Fibroblast of skin of left biceps (primary cell): ENCODE measurements around the gene ARHGAP1.

ENCODE experiments used
- DNase-seq, 2 experiments: peaks; one replicate each; pipeline ENCODE4 v3.0.0-alpha.2; 2013; ENCODE audit warnings: low read depth in 2 of 2

The ARHGAP1 gene

DNA sequence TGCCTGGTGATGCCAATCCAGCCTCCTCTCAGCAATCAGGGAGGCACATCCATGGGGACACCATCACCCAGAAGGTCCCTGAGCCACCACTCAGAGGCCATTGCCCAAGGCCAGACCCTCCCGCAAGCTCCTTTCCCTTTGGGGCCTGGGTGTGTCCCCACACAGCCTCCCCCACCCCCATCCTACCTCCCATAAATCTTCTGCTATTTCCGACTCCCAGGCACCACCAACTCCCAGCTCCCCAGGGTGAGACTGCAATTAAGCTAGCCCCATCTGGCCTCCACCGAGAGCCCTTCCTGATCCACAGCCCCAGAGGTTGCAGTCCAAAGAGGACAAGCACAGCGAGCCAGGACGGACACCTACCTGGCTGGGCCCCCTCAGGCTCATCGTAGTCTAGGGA is 6.3 kb downstream of the ARHGAP1 start:
- DNase-seq = no peak

DNA sequence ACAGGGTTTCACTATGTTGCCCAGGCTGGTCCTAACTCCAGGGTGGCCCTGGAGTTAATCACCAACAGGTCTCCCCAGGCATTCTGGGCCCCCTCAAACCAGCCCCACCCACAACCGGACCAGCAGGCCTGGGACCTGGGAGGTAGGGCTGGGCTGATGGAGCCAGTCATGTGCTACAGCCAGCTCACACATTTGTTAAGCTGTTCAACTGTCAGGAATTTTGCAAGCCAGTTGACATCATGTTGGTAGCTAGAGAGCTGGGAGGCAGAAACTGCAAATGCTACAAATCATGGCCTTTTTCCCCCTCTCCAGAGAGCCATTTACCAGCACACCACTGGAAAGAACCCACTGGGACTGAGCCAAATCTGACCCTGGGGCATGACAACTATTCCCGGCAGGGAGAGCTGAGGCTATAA is 6.8 kb downstream of the ARHGAP1 start:
- no peak for DNase-seq

DNA sequence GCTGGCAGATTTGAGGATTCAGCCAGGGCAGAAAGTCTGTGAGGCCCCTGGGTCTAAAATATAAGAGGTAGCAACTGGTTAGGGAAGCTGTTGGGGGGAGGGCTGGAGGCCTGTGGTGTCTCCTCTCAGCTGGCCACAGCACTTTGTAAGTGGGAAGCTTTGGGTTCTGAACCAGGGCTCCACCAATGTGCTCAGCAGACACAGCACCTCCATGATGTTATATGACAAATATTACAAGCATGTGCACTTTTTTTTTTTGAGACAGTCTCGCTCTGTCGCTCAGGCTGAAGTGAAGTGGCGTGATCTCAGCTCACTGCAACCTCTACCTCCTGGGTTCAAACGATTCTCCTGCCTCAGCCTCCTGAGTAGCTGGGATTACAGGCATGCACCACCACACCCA is 8.0 kb downstream of the ARHGAP1 start:
- no peak for DNase-seq

DNA sequence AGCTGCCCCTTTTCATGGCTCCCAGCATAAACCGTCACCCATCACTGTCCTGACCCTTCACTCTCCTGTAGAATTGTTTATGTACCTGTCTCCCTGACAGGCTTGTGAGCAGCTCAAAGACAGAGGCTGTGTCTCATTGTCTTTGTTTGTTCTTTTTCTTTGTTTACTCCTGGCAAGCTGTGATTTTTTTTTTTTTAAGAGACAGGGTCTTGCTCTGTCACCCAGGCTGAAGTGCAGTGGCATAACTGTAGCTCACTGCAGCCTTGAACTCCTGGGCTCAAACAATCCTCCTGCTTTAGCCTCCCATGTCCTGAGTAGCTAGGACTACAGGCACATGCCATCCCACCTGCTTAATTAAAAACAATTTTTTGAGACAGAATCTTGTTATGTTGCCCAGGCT is 9.7 kb downstream of the ARHGAP1 start:
- DNase-seq = no peak

DNA sequence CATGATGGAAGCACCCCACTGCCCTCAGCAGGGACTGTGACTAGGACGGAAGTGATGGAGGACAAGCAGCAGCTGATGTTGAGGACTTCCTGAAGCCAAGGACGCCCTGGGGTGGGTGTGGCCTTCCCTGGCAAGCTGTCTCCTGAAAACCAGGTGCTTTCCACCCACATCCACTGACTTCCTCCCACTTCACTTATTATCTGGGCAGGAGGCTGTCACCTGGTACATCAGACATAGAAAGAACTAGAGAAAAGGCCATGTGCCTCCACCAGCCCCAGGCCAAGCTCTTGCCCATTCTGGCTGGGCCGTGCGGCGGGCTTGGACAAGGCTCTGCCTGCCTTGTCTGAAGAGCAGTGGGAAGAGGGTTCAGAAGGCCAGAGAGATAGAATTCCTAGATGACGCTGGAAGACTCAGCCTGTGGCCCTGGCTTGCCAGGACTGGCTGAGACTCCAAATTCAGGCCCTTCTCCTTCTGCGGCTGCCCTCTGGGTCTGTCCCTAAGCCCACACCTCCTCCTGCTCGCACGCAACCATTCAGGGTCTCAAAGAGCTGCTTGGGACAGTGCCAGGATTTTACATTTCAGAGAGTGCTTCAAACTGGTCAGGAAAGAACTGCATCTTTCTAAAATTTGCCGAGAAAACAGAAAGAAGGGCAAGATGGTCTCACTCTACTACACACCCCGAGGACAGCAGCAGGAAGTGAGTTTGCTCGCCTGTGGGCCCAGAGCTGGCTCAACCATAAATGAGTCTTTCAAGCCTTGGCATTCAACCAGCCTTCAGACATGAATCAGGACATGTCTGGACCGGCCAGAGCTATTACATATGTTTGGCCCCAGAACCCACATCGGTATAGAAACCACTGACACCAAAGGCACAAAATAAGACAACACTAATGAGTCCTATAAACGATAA is 13.3 kb downstream of the ARHGAP1 start:
- DNase-seq = no peak

DNA sequence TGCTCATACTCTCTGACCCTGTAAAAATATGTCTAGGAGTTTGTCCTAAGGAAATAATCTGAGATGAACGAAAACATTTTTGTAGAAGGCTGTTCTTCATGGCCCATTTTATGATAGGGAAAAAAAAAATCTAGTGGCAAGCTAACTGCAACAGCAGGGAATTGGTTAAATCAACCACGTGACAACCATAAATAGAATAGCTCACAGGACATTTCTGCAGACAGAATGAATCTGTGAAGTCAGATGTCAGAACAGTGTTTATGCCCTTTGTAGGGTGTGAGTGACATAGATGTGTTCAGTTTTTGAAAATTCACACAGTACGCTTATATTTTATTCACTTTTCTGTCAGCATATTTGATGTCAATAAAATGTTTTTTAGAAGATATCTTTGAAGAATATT is 16.1 kb downstream of the ARHGAP1 start:
- DNase-seq = no peak

DNA sequence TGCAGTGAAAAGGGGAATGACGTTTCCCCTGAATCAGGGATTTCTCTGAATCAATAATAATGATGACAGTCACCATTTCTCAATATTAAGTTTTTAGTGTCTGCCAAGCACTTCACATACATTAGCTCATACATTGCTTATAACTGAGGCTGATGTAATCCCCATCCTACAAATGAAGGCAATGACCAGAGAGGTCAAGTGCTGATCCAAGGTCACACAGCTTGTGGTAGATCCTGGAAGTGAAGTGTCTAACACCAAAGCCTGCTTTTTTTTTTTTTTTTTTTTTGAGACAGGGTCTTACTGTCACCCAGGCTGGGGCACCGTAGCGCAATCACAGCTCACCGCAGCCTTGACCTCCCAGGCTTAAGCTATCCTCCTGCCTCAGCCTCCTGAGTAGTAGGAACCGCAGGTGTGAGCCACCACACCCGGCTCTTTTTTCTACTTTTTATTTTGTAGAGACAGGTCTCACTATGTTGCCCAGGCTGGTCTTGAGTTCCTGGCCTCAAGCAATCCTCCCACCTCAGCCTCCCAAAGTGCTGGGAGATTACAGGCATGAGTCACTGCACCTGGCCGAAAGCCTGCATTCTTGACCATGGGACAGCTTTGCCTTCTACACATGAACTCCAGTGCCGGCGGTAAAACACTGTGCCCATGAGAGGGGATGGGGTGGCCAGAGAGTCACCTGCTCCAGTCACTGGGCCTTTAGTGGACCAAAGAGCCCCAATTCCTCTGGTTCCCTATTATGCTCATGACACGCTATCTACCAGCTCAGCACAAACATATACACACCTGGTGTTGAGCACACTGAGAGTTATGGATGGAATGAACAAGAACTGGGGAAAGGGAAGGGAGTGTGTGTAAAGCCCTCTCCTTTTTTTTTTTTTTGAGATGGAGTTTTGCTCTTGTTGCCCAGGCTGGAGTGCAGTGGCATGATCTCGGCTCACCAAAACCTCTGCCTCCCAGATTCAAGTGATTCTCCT is 17.4 kb downstream of the ARHGAP1 start:
- no peak for DNase-seq

- no peak for DNase-seq
Measured at GRCh38 chr11:46681814-46682213, 18.6 kb downstream of the ARHGAP1 start.

DNA sequence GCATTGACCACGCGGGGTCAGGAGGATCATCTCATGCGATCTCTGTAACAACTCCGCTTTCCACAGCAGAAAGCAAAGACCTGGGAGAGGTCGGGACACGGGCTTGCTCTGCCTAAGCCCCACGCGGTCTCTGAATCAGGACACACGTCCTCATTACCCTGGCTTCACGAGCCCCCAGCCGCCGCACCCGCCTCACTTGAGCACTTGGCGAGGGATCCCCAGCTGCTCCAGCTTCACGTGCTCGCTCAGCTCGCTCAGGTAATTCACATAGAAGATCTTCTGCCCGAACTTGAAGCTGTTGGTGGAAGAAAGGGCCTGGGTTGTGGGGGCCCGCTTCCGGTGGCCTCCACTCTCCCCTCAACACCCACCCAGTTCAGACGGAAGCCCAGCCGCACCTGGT is 19.6 kb downstream of the ARHGAP1 start:
- no peak for DNase-seq

GRCh38 chr11:46680164-46680760 is 20.2 kb downstream of the ARHGAP1 start:
- DNase-seq = no peak

DNA sequence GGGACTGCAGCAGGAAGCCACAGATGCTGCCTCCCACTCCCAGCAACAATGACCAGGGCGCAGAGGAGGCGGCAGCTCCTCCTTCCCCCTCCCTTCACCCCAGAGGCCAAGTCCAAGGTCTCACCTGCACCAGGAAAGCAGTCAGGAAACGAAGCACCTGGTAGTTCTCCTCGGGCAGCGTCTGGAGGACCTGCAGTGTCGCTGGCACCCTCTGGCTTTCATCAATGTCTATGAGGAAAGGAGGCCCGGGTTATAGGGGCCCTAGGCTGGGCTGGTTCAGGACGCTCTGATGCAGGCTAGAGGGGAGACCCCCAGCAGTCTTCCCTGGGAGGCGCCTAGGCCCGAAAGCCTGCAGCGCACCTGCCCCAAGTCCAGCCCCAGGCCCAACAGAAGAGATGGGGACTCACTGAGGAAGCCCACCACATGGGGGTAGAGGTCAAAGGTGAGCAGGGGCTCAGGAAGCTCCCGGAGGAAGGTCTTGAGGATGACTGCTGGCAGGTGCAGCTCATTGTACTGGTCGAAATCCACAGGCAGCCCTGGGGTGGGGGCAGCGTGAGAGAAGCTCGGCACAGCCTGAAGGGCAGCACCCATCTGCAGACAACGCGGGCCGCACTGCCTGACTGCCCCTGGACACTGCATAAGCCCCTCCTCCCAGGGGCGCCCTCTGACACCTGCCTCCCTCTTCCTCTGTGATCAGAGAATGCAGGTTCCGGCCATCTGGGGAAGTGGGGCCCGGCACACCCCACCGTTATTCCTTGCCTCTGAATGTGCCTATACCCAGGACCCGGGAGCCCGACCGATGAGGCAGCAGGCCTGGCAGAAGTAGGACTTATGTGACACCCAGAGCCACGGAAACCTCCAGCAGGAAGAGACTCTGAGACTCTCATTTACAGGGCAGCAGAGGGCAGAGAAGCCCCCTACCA is 20.9 kb downstream of the ARHGAP1 start:
- DNase-seq = no peak

- DNase-seq = no peak
Measured at GRCh38 chr11:46678741-46679130, 21.7 kb downstream of the ARHGAP1 start.

- no peak for DNase-seq
Measured at GRCh38 chr11:46677991-46678740, 22.3 kb downstream of the ARHGAP1 start.

DNA sequence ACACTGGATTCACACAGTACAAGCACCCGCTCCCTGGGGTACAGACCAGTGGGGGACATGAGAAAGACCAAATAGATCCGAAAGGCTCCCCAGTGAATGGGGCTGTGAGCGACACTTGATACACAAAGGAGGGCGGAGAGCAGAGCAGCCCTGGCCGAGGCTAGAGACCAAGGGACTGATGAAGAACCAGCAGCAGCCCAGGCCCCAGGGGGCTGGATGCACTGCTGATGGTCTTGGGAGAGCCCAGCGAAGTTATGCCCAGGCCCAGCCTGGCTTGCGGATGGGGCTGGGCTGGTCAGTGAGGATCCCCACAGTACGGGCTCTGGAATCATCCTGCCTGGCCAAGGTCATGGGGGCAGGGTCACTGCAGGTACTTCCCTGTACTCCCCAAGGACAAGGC is 23.2 kb downstream of the ARHGAP1 start:
- no peak for DNase-seq

- DNase-seq = no peak
Measured at GRCh38 chr11:46676436-46677158, 23.8 kb downstream of the ARHGAP1 start.

DNA sequence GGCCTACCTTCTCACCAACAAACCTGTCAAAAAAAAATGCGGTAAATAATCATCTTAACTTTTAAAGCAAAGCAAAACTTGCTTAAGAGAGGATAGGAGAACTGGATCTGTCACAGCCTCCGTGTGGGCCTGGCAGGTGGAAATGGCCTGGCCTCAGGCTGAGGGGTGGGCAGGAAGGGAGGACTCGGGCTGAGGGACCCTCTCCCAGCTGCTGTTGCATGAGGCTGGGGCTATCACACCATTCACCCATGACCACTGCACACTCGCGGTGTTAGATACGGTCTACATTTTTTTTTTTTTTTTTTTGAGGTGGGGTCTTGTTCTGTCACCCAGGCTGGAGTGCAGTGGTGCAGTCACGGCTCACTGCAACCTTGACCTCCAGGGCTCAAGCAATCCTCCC is 24.5 kb downstream of the ARHGAP1 start:
- DNase-seq = no peak

GRCh38 chr11:46675288-46675851 is 25.0 kb downstream of the ARHGAP1 start:
- DNase-seq = no peak

DNA sequence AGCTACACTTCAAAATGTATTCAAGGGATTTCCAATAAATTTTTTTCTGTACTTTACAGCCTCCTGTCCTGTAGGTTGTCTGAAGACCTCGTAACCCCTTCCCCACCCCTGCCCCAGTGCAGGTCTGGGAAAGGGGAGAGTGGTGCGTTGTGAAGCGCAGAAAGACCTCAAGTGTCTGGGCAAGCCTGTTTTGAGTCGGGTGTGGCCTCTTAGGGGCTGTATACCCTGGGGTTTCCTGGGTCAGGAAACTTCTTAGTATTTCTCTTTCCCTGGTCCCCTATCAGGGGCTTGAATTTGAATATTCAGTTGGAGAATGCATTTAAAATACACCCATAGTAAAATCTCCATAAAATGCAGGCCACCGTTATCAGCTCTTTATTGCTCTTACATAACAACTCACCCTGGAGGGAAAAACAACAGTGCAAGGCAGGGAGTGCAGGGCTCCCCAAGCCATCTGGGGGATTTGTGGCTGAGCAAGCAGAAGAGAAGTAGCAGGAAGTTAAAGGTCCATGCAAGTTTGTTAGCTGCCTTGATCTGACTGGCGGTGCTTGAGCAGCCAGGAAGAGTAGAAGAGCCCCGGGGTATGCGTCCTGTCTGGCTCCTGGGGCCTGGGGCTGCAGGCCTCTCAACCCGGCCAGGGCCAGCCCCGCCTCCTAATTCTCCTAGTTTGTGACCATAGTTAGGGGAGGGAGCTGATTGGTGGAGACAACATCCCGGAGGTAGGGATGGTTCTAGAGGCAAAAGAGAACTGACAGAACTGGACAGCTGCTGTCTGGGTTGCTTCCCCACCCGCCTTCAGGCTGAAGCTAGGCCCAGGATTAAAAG is 25.7 kb downstream of the ARHGAP1 start:
- DNase-seq = no peak
